Mesothelial cell of epicardium (in vitro differentiated cells): ENCODE data around the gene PRR18. TPM values are rescaled to one million over a fixed set of nuclear protein-coding genes. Genes with fewer than 3 reads are reported as not detected.

Source experiments
- DNase-seq, 2 experiments: peaks; one replicate each; pipeline ENCODE4 v3.0.0; 2021; ENCODE audit warnings: low spot score in 2 of 2; ENCODE audit not compliant: unreplicated experiment in 2 of 2
- H3K27ac Mint-ChIP-seq: 2 replicates; pipeline ENCODE4 v1.8.0; 2021; ENCODE audit warnings: mixed read lengths
- H3K27me3 Mint-ChIP-seq: 2 replicates; pipeline ENCODE4 v1.8.0; 2021; ENCODE audit warnings: low read depth, mixed read lengths
- H3K36me3 Mint-ChIP-seq: 2 replicates; pipeline ENCODE4 v1.8.0; 2021; ENCODE audit warnings: mixed read lengths
- H3K4me1 Mint-ChIP-seq: 2 replicates; pipeline ENCODE4 v1.8.0; 2021; ENCODE audit warnings: mixed read lengths
- H3K4me3 Mint-ChIP-seq: 2 replicates; pipeline ENCODE4 v1.8.0; 2021; ENCODE audit warnings: mild to moderate bottlenecking, moderate library complexity, mixed read lengths
- H3K9me3 Mint-ChIP-seq: 2 replicates; pipeline ENCODE4 v1.8.0; 2021; ENCODE audit warnings: mixed read lengths
- CTCF ChIP-seq: fragments of 200-600 bp; sonication (generic); IDR thresholded peaks from one replicate; pipeline ENCODE4 v1.5.0; 2021; ENCODE audit warnings: antibody characterized with exemption; ENCODE audit not compliant: unreplicated experiment
- total RNA-seq: library from RNA; stranded (reverse); gene quantifications from 3 replicates; pipeline ENCODE4 v1.2.1, GENCODE V29; 2021

Gene PRR18
- total RNA-seq, 1 donor from 2014 or later: 0.38 TPM

- no peak for TF ChIP-seq CTCF
- Mint-ChIP-seq H3K27me3 (no peaks in the 10 kb centered on the region), H3K4me1 (peaks cover 20% of the 10 kb centered on the region), H3K36me3 (peaks cover 9% of the 10 kb centered on the region), H3K4me3 (peak overlapping the region; percentile 6), H3K27ac (no peak overlapping the region), H3K9me3 (peaks cover 16% of the 10 kb centered on the region)
- DNase-seq: no peak
These were observed 36.0 kb upstream of the PRR18 start for GRCh38 chr6:166344240-166344639.

GRCh38 chr6:166343150-166343487 lies 34.9 kb upstream of the PRR18 start:
- H3K4me3 Mint-ChIP-seq: peak overlapping the region; percentile 89
- H3K36me3 Mint-ChIP-seq: peaks cover under 1% of the 10 kb centered on the region
- peaks cover 7% of the 10 kb centered on the region for H3K9me3 Mint-ChIP-seq
- no peak for TF ChIP-seq CTCF
- H3K4me1 Mint-ChIP-seq: peaks cover 20% of the 10 kb centered on the region
- no peaks in the 10 kb centered on the region for H3K27me3 Mint-ChIP-seq
- peak overlapping the region; percentile 85 for H3K27ac Mint-ChIP-seq
- DNase-seq: no peak

- Mint-ChIP-seq H3K4me1 (peaks cover 20% of the 10 kb centered on the region), H3K36me3 (peaks cover under 1% of the 10 kb centered on the region), H3K9me3 (peaks cover under 1% of the 10 kb centered on the region), H3K27me3 (no peaks in the 10 kb centered on the region), H3K27ac (peak within 1 kb of the TSS; percentile 85), H3K4me3 (peak within 1 kb of the TSS; percentile 89)
- TF ChIP-seq CTCF: no peak
- peak; percentile 59 to 83 for DNase-seq
These were observed 34.4 kb upstream of the PRR18 start, which contains the start of gene SFT2D1 for GRCh38 chr6:166342349-166343149. SFT2D1 (minus strand) TSS chr6:166342545; CDS start chr6:166342481, 64 bp downstream.

- no peak for TF ChIP-seq CTCF
- Mint-ChIP-seq H3K4me1 (peaks cover 20% of the 10 kb centered on the region), H3K9me3 (no peaks in the 10 kb centered on the region), H3K27me3 (no peaks in the 10 kb centered on the region), H3K4me3 (peak overlapping the region; percentile 89), H3K36me3 (peaks cover 3% of the 10 kb centered on the region), H3K27ac (peak overlapping the region; percentile 85)
- DNase-seq: no peak
These were observed 33.8 kb upstream of the PRR18 start for GRCh38 chr6:166341977-166342348.

GRCh38 chr6:166341464-166341863 lies 33.3 kb upstream of the PRR18 start:
- H3K4me3 Mint-ChIP-seq: peak overlapping the region; percentile 89
- peaks cover 20% of the 10 kb centered on the region for H3K4me1 Mint-ChIP-seq
- H3K27ac Mint-ChIP-seq: peak overlapping the region; percentile 85
- TF ChIP-seq CTCF: no peak
- H3K27me3 Mint-ChIP-seq: no peaks in the 10 kb centered on the region
- H3K9me3 Mint-ChIP-seq: no peaks in the 10 kb centered on the region
- peaks cover 3% of the 10 kb centered on the region for H3K36me3 Mint-ChIP-seq
- no peak for DNase-seq
